Gastroesophageal sphincter (tissue), 4 donors: Measurements from ENCODE around the gene TRPM5. TPM values are rescaled to one million over a fixed set of nuclear protein-coding genes. Genes with fewer than 3 reads are reported as not detected.

Experiments used
- ATAC-seq: fragments of 150-250 bp; one replicate; pipeline ENCODE4 v1.9.1; 2016; ENCODE audit warnings: mild to moderate bottlenecking, moderate library complexity
- H3K27ac ChIP-seq, 4 donors: fragments of 200-600 bp; sonication (generic) in 3 of 4; 1 replicate in 3 of 4; 2 replicates in 1 of 4; pipeline ENCODE4 v1.5.1; 2016 to 2019
- H3K27me3 ChIP-seq: fragments of 200-600 bp; sonication (generic); one replicate; pipeline ENCODE4 v1.5.1; 2019
- H3K36me3 ChIP-seq, 2 donors: fragments of 200-600 bp; sonication (generic); one replicate each; pipeline ENCODE4 v1.5.1; 2019; ENCODE audit warnings: control low read depth in 1 of 2
- H3K4me1 ChIP-seq, 3 donors: fragments of 200-600 bp; sonication (generic); 1 replicate in 2 of 3; 2 replicates in 1 of 3; pipeline ENCODE4 v1.5.1; 2016 to 2019; ENCODE audit warnings: control low read depth in 2 of 3
- H3K4me3 ChIP-seq, 2 donors: fragments of 200-600 bp; sonication (generic); one replicate each; pipeline ENCODE4 v1.5.1; 2019; ENCODE audit warnings: mild to moderate bottlenecking in 1 of 2, moderate library complexity in 1 of 2
- H3K9me3 ChIP-seq, 3 donors: fragments of 200-600 bp; sonication (generic); one replicate each; pipeline ENCODE4 v1.5.1; 2017 to 2019; ENCODE audit warnings: control low read depth in 2 of 3
- CTCF ChIP-seq, 4 experiments: fragments of 200-600 bp in 2 of 4; fragments of 450-650 bp in 2 of 4; sonication (generic) in 1 of 4; IDR thresholded peaks; one replicate each; pipeline ENCODE4 v1.5.1; 2017 to 2019; ENCODE audit warnings: antibody characterized with exemption in 4 of 4, mild to moderate bottlenecking in 2 of 4, moderate library complexity in 2 of 4
- EP300 ChIP-seq: sonication (generic); formaldehyde crosslinking; IDR thresholded peaks from one replicate; pipeline ENCODE4 v1.6.1; 2017; ENCODE audit warnings: antibody characterized with exemption, mild to moderate bottlenecking
- POLR2A ChIP-seq, 2 donors: fragments of 450-650 bp; IDR thresholded peaks; one replicate each; pipeline ENCODE4 v1.6.1; 2017; ENCODE audit warnings: antibody characterized with exemption in 2 of 2, mild to moderate bottlenecking in 2 of 2, moderate library complexity in 1 of 2
- POLR2AphosphoS5 ChIP-seq: sonication (generic); formaldehyde crosslinking; IDR thresholded peaks from one replicate; pipeline ENCODE4 v1.6.1; 2017; ENCODE audit warnings: antibody characterized with exemption
- WGBS, 2 donors: methylation state at CpG; one replicate each; pipeline ENCODE4 v1.1.5; 2018; ENCODE audit warnings: low coverage in 1 of 2; 5-methylcytosine and 5-hydroxymethylcytosine counted together
- total RNA-seq, 4 donors: library from RNA; depleted of rRNA; stranded (reverse); fragments of >200 nt; gene quantifications; one replicate each; pipeline ENCODE4 v1.1.0, GENCODE V29; 2016

Gene TRPM5
- total RNA-seq, 4 donors from 2014 or later: not detected

- TF ChIP-seq POLR2A (IDR thresholded peaks at IDR 0.05) (no peak), CTCF (IDR thresholded peaks at IDR 0.05) (no peak), POLR2AphosphoS5 (no peak), EP300 (no peak)
- no peaks in the 10 kb centered on the region for H3K4me1 ChIP-seq
- no CpG with 5 or more reads among the region's 9 CpGs for WGBS, 2 donors
Observed at GRCh38 chr11:2410616-2411015, 33.7 kb downstream of the TRPM5 start.

GRCh38 chr11:2409611-2410468, 34.5 kb downstream of the TRPM5 start:
- no peak overlapping the region for H3K4me3 ChIP-seq
- 39% methylated on average over 10 of the region's 42 CpGs; no CpG with 5 or more reads in 1 of the 2 donors for WGBS, 2 donors
- H3K36me3 ChIP-seq: no peaks in the 10 kb centered on the region
- H3K27ac ChIP-seq: no peak overlapping the region
- H3K9me3 ChIP-seq: no peaks in the 10 kb centered on the region
- H3K4me1 ChIP-seq: no peaks in the 10 kb centered on the region
- ATAC-seq: no peak
- TF ChIP-seq POLR2AphosphoS5: no peak
- no peak for TF ChIP-seq EP300
- TF ChIP-seq CTCF (IDR thresholded peaks at IDR 0.05): no peak
- no peak for TF ChIP-seq POLR2A (IDR thresholded peaks at IDR 0.05)
- H3K27me3 ChIP-seq: no peaks in the 10 kb centered on the region

More at GRCh38 chr11:2410616-2411015, 33.7 kb downstream of the TRPM5 start:
- H3K27ac ChIP-seq: no peak overlapping the region
- H3K9me3 ChIP-seq: no peaks in the 10 kb centered on the region
- no peak for ATAC-seq
- no peak overlapping the region for H3K4me3 ChIP-seq
- no peaks in the 10 kb centered on the region for H3K27me3 ChIP-seq
- no peaks in the 10 kb centered on the region for H3K36me3 ChIP-seq

- WGBS, 2 donors: 42% methylated on average over 3 of the region's 16 CpGs; no CpG with 5 or more reads in 1 of the 2 donors
- Histone ChIP-seq H3K4me3 (no peak overlapping the region), H3K9me3 (no peaks in the 10 kb centered on the region), H3K27me3 (no peaks in the 10 kb centered on the region), H3K27ac (no peak overlapping the region), H3K36me3 (peaks cover 0 to 5% of the 10 kb centered on the region in 2 donors), H3K4me1 (no peaks in the 10 kb centered on the region)
- ATAC-seq: no peak
- TF ChIP-seq CTCF (IDR thresholded peaks at IDR 0.05) (no peak), POLR2AphosphoS5 (no peak), EP300 (no peak), POLR2A (IDR thresholded peaks at IDR 0.05) (no peak)
Observed at GRCh38 chr11:2409126-2409525, 35.2 kb downstream of the TRPM5 start.

GRCh38 chr11:2408671-2409070, 35.6 kb downstream of the TRPM5 start:
- ATAC-seq: no peak
- WGBS, 2 donors: 70 to 74% methylated on average over 8 to 9 of the region's 11 CpGs
- no peak overlapping the region for H3K4me3 ChIP-seq
- H3K27me3 ChIP-seq: no peaks in the 10 kb centered on the region
- H3K9me3 ChIP-seq: no peaks in the 10 kb centered on the region
- peaks cover 0 to 9% of the 10 kb centered on the region in 2 donors for H3K36me3 ChIP-seq
- no peak overlapping the region for H3K27ac ChIP-seq
- H3K4me1 ChIP-seq: no peaks in the 10 kb centered on the region
- no peak for TF ChIP-seq POLR2A (IDR thresholded peaks at IDR 0.05)
- no peak for TF ChIP-seq EP300
- no peak for TF ChIP-seq POLR2AphosphoS5

GRCh38 chr11:2406878-2407410, 37.4 kb downstream of the TRPM5 start:
- no peak for TF ChIP-seq EP300
- no peak for TF ChIP-seq POLR2A (IDR thresholded peaks at IDR 0.05)
- TF ChIP-seq CTCF (IDR thresholded peaks at IDR 0.05): no peak
- TF ChIP-seq POLR2AphosphoS5: no peak
- Histone ChIP-seq H3K36me3 (peaks cover 0 to 26% of the 10 kb centered on the region in 2 donors), H3K4me3 (no peak overlapping the region), H3K27ac (no peak overlapping the region), H3K9me3 (no peaks in the 10 kb centered on the region), H3K4me1 (peaks cover 0 to 8% (median 5%) of the 10 kb centered on the region in 3 donors), H3K27me3 (no peaks in the 10 kb centered on the region)
- ATAC-seq: no peak
- WGBS, 2 donors: 80 to 81% methylated on average over 2 to 3 of the region's 24 CpGs
